ENCODE measurements around the gene ANKHD1.
A peak's percentile ranks its signal among the peaks of the same experiment; 100 is the strongest.

The ANKHD1 gene

GRCh38 chr5:140554454-140554853 is 152.8 kb downstream of the ANKHD1 start:
- Histone ChIP-seq H3K27ac (ENCODE audit: poor library complexity, severe bottlenecking) (no peak overlapping the region), H3K4me1 (ENCODE audit: insufficient read depth, poor library complexity, severe bottlenecking) (peaks cover 6% of the 10 kb centered on the region), H3K9me3 (ENCODE audit: severe bottlenecking) (no peaks in the 10 kb centered on the region), H3K4me3 (ENCODE audit: severe bottlenecking) (no peak overlapping the region), H3K36me3 (ENCODE audit: low read depth) (peaks cover 63% of the 10 kb centered on the region), H3K27me3 (ENCODE audit: insufficient read depth, poor library complexity, severe bottlenecking) (no peaks in the 10 kb centered on the region)
- DNase-seq (ENCODE audit: low spot score) (no peak), ATAC-seq (ENCODE audit: low read depth) (no peak)
- TF ChIP-seq, protein P1, sequence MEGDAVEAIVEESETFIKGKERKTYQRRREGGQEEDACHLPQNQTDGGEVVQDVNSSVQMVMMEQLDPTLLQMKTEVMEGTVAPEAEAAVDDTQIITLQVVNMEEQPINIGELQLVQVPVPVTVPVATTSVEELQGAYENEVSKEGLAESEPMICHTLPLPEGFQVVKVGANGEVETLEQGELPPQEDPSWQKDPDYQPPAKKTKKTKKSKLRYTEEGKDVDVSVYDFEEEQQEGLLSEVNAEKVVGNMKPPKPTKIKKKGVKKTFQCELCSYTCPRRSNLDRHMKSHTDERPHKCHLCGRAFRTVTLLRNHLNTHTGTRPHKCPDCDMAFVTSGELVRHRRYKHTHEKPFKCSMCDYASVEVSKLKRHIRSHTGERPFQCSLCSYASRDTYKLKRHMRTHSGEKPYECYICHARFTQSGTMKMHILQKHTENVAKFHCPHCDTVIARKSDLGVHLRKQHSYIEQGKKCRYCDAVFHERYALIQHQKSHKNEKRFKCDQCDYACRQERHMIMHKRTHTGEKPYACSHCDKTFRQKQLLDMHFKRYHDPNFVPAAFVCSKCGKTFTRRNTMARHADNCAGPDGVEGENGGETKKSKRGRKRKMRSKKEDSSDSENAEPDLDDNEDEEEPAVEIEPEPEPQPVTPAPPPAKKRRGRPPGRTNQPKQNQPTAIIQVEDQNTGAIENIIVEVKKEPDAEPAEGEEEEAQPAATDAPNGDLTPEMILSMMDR (IDR thresholded peaks at IDR 0.05; ENCODE audit: poor library complexity, severe bottlenecking) = no peak

- no peak for ATAC-seq (ENCODE audit: low read depth)
- no peak for DNase-seq (ENCODE audit: low spot score)
- TF ChIP-seq, protein P1 (IDR thresholded peaks at IDR 0.05; ENCODE audit: poor library complexity, severe bottlenecking) = no peak
- Histone ChIP-seq H3K27me3 (ENCODE audit: insufficient read depth, poor library complexity, severe bottlenecking) (no peaks in the 10 kb centered on the region), H3K27ac (ENCODE audit: poor library complexity, severe bottlenecking) (no peak overlapping the region), H3K36me3 (ENCODE audit: low read depth) (peaks cover 50% of the 10 kb centered on the region), H3K9me3 (ENCODE audit: severe bottlenecking) (no peaks in the 10 kb centered on the region), H3K4me3 (ENCODE audit: severe bottlenecking) (peak overlapping the region; percentile 81), H3K4me1 (ENCODE audit: insufficient read depth, poor library complexity, severe bottlenecking) (peaks cover 6% of the 10 kb centered on the region)
Observed at GRCh38 chr5:140555747-140556312, 154.2 kb downstream of the ANKHD1 start.

GRCh38 chr5:140556438-140556837 is 154.8 kb downstream of the ANKHD1 start:
- Histone ChIP-seq H3K4me3 (ENCODE audit: severe bottlenecking) (peak overlapping the region; percentile 81), H3K4me1 (ENCODE audit: insufficient read depth, poor library complexity, severe bottlenecking) (peaks cover 6% of the 10 kb centered on the region), H3K9me3 (ENCODE audit: severe bottlenecking) (no peaks in the 10 kb centered on the region), H3K36me3 (ENCODE audit: low read depth) (peaks cover 44% of the 10 kb centered on the region), H3K27me3 (ENCODE audit: insufficient read depth, poor library complexity, severe bottlenecking) (no peaks in the 10 kb centered on the region), H3K27ac (ENCODE audit: poor library complexity, severe bottlenecking) (peak overlapping the region; percentile 47)
- no peak for ATAC-seq (ENCODE audit: low read depth)
- TF ChIP-seq, protein P1 (IDR thresholded peaks at IDR 0.05; ENCODE audit: poor library complexity, severe bottlenecking) = no peak
- no peak for DNase-seq (ENCODE audit: low spot score)

- H3K4me1 ChIP-seq (ENCODE audit: insufficient read depth, poor library complexity, severe bottlenecking) = peaks cover 6% of the 10 kb centered on the region
- no peaks in the 10 kb centered on the region for H3K9me3 ChIP-seq (ENCODE audit: severe bottlenecking)
- TF ChIP-seq, protein P1 (IDR thresholded peaks at IDR 0.05; ENCODE audit: poor library complexity, severe bottlenecking) = peak; percentile 17
- peaks cover 35% of the 10 kb centered on the region for H3K36me3 ChIP-seq (ENCODE audit: low read depth)
- H3K27me3 ChIP-seq (ENCODE audit: insufficient read depth, poor library complexity, severe bottlenecking) = no peaks in the 10 kb centered on the region
- peak within 1 kb of the TSS; percentile 81 for H3K4me3 ChIP-seq (ENCODE audit: severe bottlenecking)
- ATAC-seq (ENCODE audit: low read depth) (peak; percentile 92), DNase-seq (ENCODE audit: low spot score) (peak; percentile 94)
- H3K27ac ChIP-seq (ENCODE audit: poor library complexity, severe bottlenecking) = peak within 1 kb of the TSS; percentile 47
Observed at GRCh38 chr5:140557136-140557805, 155.6 kb downstream of the ANKHD1 start, which contains the start of gene SRA1. TSS of gene SRA1 (minus strand) at chr5:140557473. CDS start at chr5:140557452, 21 bp downstream.

GRCh38 chr5:140557965-140558364 is 156.3 kb downstream of the ANKHD1 start:
- Histone ChIP-seq H3K4me1 (ENCODE audit: insufficient read depth, poor library complexity, severe bottlenecking) (peaks cover 6% of the 10 kb centered on the region), H3K36me3 (ENCODE audit: low read depth) (peaks cover 30% of the 10 kb centered on the region), H3K27ac (ENCODE audit: poor library complexity, severe bottlenecking) (peak overlapping the region; percentile 47), H3K9me3 (ENCODE audit: severe bottlenecking) (no peaks in the 10 kb centered on the region), H3K4me3 (ENCODE audit: severe bottlenecking) (no peak overlapping the region), H3K27me3 (ENCODE audit: insufficient read depth, poor library complexity, severe bottlenecking) (no peaks in the 10 kb centered on the region)
- ATAC-seq (ENCODE audit: low read depth) (no peak), DNase-seq (ENCODE audit: low spot score) (no peak)
- TF ChIP-seq, protein P1 (IDR thresholded peaks at IDR 0.05; ENCODE audit: poor library complexity, severe bottlenecking) = no peak
